ENCODE results near the gene GCNT4. TPM values are rescaled to one million over a fixed set of nuclear protein-coding genes. Genes with fewer than 3 reads are reported as not detected.

GCNT4 gene
- total and polyA plus RNA-seq, 12 donors = 0.09 to 0.58 (median 0.31) TPM

DNA sequence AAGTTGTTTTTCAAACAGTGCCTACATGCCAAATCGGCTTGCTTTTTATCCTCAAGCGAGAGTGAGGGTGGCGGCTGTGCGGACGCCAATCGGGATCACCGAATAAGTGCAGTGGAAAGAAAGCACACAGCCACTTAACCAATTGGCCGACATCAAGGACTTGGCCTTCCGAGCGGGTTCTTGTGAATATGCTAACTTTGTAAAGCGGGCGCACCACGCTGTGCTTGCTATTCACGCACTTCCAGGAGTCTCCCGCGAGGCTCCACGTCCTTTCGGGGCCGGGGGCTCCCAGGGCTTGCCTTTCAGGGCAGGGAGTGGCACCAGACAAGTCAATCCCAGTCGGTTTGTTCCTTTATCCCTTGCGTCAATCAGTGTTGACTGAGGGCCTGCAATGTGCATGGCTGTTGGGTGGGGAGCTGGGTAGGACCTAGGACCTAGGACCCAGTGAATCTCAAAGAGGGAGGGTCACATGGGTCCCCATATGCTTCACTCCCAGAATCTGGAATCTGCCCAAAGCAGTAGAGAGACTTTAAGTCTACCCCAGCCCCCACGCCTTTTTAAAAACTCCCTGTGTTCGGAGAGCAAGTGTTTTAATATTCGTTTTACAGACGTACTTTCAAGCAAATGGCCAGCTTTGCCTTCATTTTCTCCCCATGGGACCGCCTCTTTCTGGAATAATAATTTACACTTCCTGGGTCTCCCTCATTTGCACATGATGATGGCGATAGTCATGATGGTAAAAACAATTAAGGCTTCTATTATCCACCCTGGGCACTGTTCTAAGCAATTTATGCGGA lies 2.0 kb upstream of the GCNT4 start:
- Histone ChIP-seq H3K9me3 (no peaks in the 10 kb centered on the region), H3K4me3 (peak overlapping the region; percentile 54 to 88 (median 80)), H3K36me3 (no peaks in the 10 kb centered on the region), H3K4me1 (peaks cover 0 to 35% (median 21%) of the 10 kb centered on the region in 9 donors), H3K27ac (peak overlapping the region in 8 of 10 donors; percentile 82 to 92 (median 87)), H3K27me3 (peaks cover 0 to 52% (median 0%) of the 10 kb centered on the region in 7 donors)
- intact Hi-C loops (cut with DNase I) = loop anchor here in 2 of 10 donors (5.0 to 10.0 kb wide), 3 partner anchors 280 to 630 kb away; partner anchors contain the start of gene HMGCR (in 2 of the 2)
- peak in 1 of 2 donors; percentile 13 for DNase-seq
- TF ChIP-seq, protein P1, sequence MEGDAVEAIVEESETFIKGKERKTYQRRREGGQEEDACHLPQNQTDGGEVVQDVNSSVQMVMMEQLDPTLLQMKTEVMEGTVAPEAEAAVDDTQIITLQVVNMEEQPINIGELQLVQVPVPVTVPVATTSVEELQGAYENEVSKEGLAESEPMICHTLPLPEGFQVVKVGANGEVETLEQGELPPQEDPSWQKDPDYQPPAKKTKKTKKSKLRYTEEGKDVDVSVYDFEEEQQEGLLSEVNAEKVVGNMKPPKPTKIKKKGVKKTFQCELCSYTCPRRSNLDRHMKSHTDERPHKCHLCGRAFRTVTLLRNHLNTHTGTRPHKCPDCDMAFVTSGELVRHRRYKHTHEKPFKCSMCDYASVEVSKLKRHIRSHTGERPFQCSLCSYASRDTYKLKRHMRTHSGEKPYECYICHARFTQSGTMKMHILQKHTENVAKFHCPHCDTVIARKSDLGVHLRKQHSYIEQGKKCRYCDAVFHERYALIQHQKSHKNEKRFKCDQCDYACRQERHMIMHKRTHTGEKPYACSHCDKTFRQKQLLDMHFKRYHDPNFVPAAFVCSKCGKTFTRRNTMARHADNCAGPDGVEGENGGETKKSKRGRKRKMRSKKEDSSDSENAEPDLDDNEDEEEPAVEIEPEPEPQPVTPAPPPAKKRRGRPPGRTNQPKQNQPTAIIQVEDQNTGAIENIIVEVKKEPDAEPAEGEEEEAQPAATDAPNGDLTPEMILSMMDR (IDR thresholded peaks at IDR 0.05) = no peak
- 18 to 21% methylated on average over 28 of the region's 28 CpGs for WGBS, 2 donors
- ATAC-seq = peak in 6 of 8 donors; percentile 7 to 48 (median 40)

DNA sequence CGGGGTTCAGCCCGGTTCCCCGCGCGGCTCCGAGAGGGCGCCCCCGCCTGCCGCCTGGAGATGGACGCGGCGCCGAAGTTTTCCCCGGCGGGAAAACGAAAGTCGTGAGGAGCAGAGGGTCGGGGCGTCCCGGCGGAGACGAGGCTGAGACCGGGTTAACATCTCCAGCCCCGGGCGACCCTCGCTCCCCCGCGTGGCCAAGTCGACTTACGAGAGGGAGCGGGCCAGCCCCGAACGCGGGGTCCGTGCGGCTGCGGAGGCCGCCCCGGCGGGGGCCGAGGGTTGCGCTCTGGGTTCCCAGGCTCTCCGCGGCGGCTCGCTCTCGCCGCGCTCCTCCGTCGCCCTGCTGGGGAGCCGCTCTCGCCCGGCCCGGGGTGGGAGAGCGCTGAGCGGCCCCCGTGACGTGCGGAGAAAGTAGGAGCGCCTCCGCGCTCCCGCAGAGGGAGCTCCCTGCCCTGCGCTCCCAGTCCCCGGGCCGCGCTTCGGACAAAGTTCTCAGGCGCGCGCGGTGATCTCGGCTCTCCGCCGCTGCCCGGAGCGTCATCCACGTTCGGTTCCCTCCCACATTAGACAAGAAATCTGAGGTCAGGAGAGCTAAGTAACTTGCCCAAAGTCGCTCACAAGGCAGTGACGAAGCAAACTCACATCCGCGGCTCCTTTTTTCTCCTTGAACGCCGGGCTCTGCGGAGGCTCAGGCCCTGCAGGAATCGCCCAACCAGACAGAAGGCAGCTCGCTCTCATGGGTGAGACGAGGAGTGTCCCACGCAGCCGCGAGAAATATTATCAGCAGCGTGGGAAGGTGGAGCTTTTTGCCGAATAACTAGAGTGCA lies 1.2 kb upstream of the GCNT4 start:
- ATAC-seq = peak; percentile 62 to 75 (median 72)
- H3K27me3 ChIP-seq = peaks cover 0 to 52% (median 0%) of the 10 kb centered on the region in 7 donors
- peak overlapping the region; percentile 44 to 92 (median 85) for H3K27ac ChIP-seq
- DNase-seq = peak; percentile 39 to 46
- H3K4me3 ChIP-seq = peak overlapping the region; percentile 54 to 88 (median 80)
- H3K36me3 ChIP-seq = no peaks in the 10 kb centered on the region
- H3K9me3 ChIP-seq = no peaks in the 10 kb centered on the region
- intact Hi-C loops (cut with DNase I) = loop anchor here in 2 of 10 donors (5.0 to 10.0 kb wide), 3 partner anchors 281 to 631 kb away; partner anchors contain the start of gene HMGCR (in 2 of the 2)
- TF ChIP-seq, protein P1 (IDR thresholded peaks at IDR 0.05) = peak in 3 of 9 donors; percentile 5 to 17 (median 16)
- H3K4me1 ChIP-seq = peaks cover 0 to 35% (median 21%) of the 10 kb centered on the region in 9 donors
- WGBS, 2 donors = 0 to 1% methylated on average over 83 to 95 of the region's 95 CpGs

DNA sequence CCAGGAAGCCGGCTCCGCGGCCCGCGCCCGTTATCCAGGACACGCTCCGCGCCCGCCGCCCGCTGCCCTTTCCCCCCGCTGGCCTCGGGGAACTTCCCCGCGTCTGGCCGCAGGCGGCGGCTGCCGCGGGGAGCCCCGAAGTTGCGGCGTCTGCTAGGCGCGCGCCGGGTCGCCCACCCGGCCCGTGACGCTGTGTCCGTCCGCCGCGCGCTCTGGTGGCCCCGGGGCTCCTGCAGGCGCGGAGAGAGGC lies 621 bp upstream of the GCNT4 start:
- no peaks in the 10 kb centered on the region for H3K36me3 ChIP-seq
- no peaks in the 10 kb centered on the region for H3K9me3 ChIP-seq
- peak overlapping the region; percentile 54 to 88 (median 80) for H3K4me3 ChIP-seq
- peaks cover 0 to 52% (median 0%) of the 10 kb centered on the region in 7 donors for H3K27me3 ChIP-seq
- WGBS, 2 donors = 0% methylated on average over 24 to 40 of the region's 40 CpGs
- H3K4me1 ChIP-seq = peaks cover 0 to 40% (median 21%) of the 10 kb centered on the region in 9 donors
- H3K27ac ChIP-seq = peak overlapping the region; percentile 44 to 92 (median 85)
- intact Hi-C loops (cut with DNase I) = loop anchor here in 2 of 10 donors (5.0 to 10.0 kb wide), 3 partner anchors 282 to 632 kb away; partner anchors contain the start of gene HMGCR (in 2 of the 2)
- DNase-seq (no peak), ATAC-seq (peak in 1 of 8 donors; percentile 63)
- TF ChIP-seq, protein P1 (IDR thresholded peaks at IDR 0.05) = no peak

DNA sequence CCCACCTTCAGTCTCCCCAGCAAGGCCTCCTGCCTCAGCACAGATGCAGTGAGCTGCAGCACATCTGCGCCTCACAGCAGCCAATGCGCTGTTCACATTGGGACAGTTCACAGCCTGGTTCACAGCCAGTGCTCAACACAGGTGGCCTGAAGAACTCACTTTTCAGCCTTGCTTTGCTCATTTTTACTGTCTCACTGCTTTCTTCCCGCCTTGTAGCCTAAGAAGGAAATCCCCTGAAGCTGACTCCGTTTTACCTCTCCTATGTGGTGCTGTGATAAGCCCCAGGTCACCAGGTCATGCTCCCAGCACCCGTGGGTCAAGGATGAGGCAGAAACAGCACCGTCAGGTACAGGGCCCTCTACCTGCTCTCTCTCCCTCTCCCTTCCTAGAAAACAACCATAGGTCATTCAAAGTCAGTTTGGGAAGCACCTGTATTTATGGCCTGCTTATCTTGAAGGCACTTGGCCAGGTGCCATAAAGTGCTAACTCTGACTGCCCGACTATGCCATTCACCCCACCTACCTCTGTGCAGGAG lies 1.1 kb downstream of the GCNT4 start:
- Histone ChIP-seq H3K9me3 (no peaks in the 10 kb centered on the region), H3K4me1 (peaks cover 0 to 40% (median 21%) of the 10 kb centered on the region in 9 donors), H3K36me3 (peaks cover 0 to 7% (median 0%) of the 10 kb centered on the region in 9 donors), H3K27me3 (peaks cover 0 to 50% (median 0%) of the 10 kb centered on the region in 7 donors), H3K27ac (no peak overlapping the region), H3K4me3 (peak overlapping the region in 3 of 10 donors; percentile 75 to 86 (median 76))
- TF ChIP-seq, protein P1 (IDR thresholded peaks at IDR 0.05) = no peak
- intact Hi-C loops (cut with DNase I) = loop anchor here in 2 of 10 donors (5.0 to 10.0 kb wide), 3 partner anchors 284 to 634 kb away; partner anchors contain the start of gene HMGCR (in 2 of the 2)
- no peak for ATAC-seq
- no peak for DNase-seq
- WGBS, 2 donors = 75 to 78% methylated on average over 7 of the region's 7 CpGs
